ENCODE results near the gene VASP.
"Not testable (repeated sequence)": the region's sequence is repeated elsewhere in the genome, so short reads cannot be mapped to it uniquely, and the experiment has no call there.

Gene VASP

DNA sequence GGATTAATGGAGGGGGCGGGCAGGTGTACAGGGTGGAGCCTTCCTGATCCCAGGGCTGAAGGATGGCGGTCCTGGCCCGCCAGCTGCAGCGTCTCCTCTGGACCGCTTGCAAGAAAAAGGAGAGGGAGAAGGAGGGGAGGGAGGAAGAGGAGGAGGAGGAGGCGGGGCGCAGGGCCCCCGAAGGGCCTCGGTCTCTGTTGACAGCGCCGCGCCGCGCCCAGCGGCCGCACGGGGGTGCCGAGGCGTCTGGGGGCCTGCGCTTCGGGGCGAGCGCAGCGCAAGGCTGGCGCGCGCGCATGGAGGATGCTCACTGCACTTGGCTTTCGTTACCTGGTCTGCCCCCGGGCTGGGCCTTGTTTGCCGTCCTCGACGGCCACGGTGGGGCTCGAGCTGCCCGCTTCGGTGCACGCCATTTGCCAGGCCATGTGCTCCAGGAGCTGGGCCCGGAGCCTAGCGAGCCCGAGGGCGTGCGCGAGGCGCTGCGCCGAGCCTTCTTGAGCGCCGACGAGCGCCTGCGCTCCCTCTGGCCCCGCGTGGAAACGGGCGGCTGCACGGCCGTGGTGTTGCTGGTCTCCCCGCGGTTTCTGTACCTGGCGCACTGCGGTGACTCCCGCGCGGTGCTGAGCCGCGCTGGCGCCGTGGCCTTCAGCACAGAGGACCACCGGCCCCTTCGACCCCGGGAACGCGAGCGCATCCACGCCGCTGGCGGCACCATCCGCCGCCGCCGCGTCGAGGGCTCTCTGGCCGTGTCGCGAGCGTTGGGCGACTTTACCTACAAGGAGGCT is 8.7 kb upstream of the VASP start, which contains the start of gene PPM1N:
Gene PPM1N, plus strand, starts transcription at position 33 of the 785 bp plus-strand sequence. Its CDS starts 30 bp downstream, at position 63.
- peak; percentile 78 for DNase-seq

GRCh38 chr19:45499196-45500180 is 7.8 kb upstream of the VASP start:
- peak; percentile 78 for DNase-seq

DNA sequence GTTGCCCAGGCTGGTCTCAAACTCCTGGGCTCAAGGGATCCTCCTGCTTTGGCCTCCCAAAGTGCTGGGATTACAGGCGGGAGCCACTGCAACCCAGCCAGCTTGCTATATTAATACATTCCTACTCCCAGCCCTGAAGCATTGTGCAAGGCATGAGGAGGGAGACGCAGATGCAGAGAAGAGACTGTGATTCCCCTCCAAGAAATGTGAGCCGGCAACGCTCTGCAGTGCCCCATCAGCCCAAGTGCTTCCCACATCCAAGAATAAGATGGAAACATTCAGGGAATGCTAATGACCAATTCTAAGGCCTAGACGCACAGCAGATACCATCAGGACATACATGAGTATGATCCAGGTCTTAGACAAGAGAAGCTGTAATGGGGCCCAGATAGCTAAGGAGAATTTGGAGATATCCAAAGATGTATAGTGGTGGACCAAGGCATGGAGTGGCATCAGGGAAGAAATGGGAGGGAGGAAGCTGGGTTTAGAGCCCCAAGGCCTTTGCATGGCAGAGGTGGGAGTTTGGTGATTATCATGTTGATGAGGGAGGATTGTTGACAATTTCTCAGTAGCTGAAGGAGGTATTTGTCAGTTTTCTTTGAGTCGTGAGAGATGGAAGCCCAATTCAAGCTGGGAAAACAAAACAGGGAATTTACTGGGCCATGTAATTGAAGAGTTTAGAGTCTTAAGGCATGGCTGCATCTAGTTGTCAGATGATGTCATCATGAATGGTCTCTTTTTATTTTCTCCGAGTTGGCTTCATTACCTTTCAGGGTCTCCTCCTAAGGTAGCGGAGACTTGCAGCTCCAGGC is 6.2 kb upstream of the VASP start:
- DNase-seq = no peak

DNA sequence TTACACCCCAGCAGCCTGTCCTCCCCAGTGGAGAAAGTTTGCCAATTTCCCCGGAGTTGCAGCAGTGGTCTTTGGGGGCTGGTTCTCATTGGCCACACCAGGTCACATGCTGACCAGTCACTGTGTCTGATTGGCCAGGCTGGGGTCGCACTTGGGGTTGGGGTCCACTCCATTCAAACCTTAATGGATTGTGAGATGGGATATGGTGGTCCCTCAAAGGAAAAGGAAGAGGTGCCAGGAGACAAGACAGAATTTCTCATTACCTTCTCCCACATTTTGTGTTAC is 5.6 kb upstream of the VASP start:
- DNase-seq = no peak

- no peak for DNase-seq
These were observed 5.2 kb upstream of the VASP start for GRCh38 chr19:45502111-45502510.

DNA sequence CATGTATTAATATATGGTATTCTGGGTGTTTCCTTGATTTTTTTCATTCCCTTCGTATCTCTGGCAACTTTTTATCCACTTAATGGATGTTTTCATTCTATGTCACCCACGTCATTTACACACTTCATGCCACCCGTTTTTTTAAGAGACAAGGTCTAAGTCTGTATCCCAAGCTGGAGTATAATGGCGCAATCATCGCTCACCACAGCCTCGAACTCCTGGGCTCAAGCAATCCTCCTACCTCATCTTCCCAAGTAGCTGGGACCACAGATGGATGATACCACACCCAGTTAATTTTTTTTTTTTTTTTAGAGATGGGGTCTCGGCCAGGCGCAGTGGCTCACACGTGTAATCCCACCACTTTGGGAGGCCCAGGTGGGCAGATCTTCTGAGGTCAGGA is 3.4 kb upstream of the VASP start:
- DNase-seq = no peak

- DNase-seq = no peak
These were observed 1.9 kb upstream of the VASP start for GRCh38 chr19:45505151-45505995.

DNA sequence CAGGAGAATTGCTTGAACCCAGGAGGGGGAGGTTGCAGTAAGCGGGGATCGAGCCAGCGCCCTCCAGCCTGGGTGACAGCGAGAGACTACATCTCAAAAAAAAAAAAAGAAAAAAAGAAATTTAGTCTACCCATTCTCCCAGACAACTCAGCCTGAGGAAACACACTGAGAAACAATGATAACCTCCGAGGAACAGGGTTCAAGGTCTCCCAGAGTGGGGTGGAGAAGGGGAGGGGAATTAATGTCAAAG is 1.4 kb upstream of the VASP start:
- DNase-seq = no peak

DNA sequence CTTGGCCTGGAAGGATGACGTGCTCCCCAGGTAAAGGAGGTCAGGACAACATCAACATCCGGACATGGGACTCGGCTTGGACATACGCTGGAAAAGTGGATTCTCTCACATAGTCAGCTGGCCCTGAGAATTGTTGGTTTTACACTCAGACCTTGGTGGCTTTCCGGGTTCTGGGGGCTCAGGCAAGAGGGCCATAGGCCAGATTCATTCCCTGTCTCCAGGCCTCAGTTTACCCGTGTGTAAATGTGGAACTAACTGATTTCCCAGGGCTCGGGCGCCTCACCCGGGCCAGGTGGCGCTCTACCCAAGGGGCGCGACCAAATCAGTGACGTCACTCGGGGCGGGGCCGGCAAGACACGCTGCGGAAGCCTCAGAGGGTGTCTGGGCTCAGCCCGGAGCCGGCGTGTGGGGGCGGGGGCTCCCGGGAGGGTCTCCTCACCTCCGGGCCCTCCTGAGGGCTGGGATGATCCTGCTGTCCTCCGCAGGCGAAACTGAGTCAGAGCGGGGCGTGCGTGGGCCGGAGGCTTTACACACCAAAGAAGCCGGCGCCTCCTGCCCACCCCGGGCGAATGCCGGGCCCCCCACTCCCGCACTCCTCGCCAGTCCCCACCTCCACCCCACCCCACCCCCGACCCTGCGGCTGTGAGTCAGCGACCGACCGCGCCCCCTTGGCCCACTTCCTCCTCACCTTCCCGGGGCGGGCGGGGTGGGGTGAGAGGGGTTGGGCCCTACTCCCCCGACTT is 862 bp upstream of the VASP start:
- DNase-seq = peak; percentile 100

- no peak for DNase-seq
These were observed 665 bp downstream of the VASP start for GRCh38 chr19:45507872-45508416.

GRCh38 chr19:45508417-45508860 is 1.2 kb downstream of the VASP start:
- peak; percentile 72 for DNase-seq

DNA sequence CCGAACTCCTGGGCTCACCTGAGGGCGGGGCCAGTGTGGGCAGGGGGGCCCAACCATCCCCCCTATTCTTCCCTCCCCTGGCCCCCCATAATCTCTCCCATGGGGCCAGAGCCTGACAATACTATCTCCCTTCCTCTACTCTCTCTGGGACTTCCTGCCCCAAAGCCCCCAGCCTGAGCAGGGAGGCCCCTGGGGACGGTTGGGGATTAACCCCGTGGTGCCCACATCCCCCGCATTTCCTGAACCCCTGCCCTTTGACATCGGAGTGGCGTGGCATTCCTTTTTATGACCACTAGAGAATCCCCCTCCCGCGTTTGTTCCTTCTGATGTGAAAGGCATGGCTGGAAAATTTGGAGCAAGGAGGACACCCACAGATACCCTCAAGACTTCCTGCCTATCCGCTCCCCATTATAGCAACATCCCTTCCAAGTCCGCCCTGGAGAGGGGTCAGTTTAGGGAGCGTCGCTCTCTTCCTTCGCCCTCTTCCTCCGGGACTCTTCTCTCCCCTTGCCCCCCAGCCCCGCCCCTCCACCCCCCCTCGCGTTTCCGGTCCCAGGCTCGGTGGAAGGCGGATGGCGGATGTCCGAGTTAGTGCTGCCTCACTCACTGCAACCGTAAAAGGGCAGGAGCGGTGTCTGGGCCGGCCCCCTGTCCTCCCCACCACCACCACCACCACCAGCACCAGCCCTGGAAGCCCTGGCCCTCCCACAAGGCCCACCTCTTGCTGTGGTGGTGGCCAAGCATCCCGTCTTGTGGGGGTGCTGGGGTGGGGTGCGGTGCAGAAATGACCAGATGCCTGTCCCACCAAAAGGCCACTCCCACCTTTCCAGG is 1.8 kb downstream of the VASP start:
- DNase-seq = peak; percentile 61

GRCh38 chr19:45509692-45510015 is 2.4 kb downstream of the VASP start:
- no peak for DNase-seq

- not testable (repeated sequence) for DNase-seq
These were observed 3.1 kb downstream of the VASP start for GRCh38 chr19:45510352-45510751.

GRCh38 chr19:45511074-45511473 is 3.8 kb downstream of the VASP start:
- no peak for DNase-seq

DNA sequence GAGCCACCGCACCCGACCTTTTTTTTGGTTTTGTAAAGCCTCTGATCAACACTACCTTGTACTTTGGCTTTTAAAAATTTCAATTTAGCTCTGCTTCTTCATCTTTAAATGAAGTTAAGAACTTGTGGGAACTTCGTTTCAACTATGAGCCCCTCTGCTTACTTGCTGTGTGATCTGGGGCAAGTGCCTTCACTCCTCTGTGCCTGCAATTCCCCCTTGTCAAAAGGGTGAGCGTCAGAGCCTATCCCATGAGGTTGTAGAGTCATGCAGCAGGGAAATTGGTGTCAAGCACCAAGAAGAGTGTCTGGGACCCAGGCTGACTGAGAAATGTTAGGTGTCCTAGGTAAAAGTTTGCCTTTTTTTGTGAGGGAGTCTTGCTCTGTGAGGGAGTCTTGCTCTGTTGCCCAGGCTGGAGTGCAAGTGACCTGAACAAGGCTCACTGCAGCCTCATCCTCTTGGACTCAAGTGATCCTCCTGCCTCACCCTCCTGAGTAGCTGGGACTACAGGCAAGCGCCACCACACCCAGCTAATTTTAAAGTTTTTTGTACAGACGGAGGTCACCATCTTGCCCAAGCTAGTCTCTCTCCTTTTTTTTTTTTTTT is 5.7 kb downstream of the VASP start:
- no peak for DNase-seq

GRCh38 chr19:45514376-45515051 is 7.2 kb downstream of the VASP start:
- no peak for DNase-seq

GRCh38 chr19:45515081-45515624 is 7.9 kb downstream of the VASP start:
- peak; percentile 51 for DNase-seq

- DNase-seq = no peak
These were observed 8.6 kb downstream of the VASP start for GRCh38 chr19:45515807-45516401.

All from stimulated activated CD4-positive, alpha-beta T cell treated with anti-CD3 and anti-CD28 coated beads, Interleukin-15, amount 100 ng/mL, for 24 hours (primary cell).